ENCODE results near the gene ARHGAP26.

DNA sequence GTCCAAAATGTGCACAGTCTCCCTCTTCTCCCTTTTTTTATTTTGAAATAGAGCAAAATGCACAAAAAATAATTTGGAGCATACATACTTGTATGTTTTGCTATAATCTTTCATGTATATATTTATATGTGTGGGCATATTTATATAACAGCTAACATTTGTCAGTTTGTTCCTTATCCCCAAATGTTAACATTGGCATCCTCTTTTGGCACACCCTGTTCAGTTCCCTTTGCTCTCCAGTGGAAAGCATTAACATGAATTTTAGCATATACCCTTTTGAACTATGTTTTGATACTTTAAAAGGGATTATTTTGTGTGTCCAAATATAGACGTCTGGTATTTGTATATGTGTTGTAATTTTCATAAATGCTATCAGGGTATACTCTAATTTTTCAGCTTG lies 306.2 kb downstream of the ARHGAP26 start:
- TF ChIP-seq, protein P1, sequence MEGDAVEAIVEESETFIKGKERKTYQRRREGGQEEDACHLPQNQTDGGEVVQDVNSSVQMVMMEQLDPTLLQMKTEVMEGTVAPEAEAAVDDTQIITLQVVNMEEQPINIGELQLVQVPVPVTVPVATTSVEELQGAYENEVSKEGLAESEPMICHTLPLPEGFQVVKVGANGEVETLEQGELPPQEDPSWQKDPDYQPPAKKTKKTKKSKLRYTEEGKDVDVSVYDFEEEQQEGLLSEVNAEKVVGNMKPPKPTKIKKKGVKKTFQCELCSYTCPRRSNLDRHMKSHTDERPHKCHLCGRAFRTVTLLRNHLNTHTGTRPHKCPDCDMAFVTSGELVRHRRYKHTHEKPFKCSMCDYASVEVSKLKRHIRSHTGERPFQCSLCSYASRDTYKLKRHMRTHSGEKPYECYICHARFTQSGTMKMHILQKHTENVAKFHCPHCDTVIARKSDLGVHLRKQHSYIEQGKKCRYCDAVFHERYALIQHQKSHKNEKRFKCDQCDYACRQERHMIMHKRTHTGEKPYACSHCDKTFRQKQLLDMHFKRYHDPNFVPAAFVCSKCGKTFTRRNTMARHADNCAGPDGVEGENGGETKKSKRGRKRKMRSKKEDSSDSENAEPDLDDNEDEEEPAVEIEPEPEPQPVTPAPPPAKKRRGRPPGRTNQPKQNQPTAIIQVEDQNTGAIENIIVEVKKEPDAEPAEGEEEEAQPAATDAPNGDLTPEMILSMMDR (IDR thresholded peaks at IDR 0.05), result no peak
- no peak for TF ChIP-seq EP300 (IDR thresholded peaks at IDR 0.05; ENCODE audit: low read depth)
- TF ChIP-seq POLR2AphosphoS5 (IDR thresholded peaks at IDR 0.05), result no peak
